Right renal pelvis (tissue), 4 donors: ENCODE data around the gene RGPD8. TPM values are rescaled to one million over a fixed set of nuclear protein-coding genes. Genes with fewer than 3 reads are reported as not detected.
"Not testable (repeated sequence)": the region's sequence is repeated elsewhere in the genome, so short reads cannot be mapped to it uniquely, and the experiment has no call there.

Experiments
- DNase-seq, 4 donors: peaks; one replicate each; pipeline ENCODE4 v3.0.0-alpha.2; 2013; ENCODE audit warnings: low read depth in 4 of 4, low spot score in 3 of 4, missing footprints in 1 of 4
- polyA plus RNA-seq, 4 donors: library from polyadenylated mRNA; unstranded; fragments of 120-200 nt; gene quantifications; one replicate each; pipeline ENCODE4 v1.2.1, GENCODE V29; 2013; ENCODE audit not compliant: insufficient read length in 4 of 4

RGPD8 gene
- polyA plus RNA-seq: 1 to 10 TPM; 2.4 to 3.9 (median 3.1) TPM

DNA sequence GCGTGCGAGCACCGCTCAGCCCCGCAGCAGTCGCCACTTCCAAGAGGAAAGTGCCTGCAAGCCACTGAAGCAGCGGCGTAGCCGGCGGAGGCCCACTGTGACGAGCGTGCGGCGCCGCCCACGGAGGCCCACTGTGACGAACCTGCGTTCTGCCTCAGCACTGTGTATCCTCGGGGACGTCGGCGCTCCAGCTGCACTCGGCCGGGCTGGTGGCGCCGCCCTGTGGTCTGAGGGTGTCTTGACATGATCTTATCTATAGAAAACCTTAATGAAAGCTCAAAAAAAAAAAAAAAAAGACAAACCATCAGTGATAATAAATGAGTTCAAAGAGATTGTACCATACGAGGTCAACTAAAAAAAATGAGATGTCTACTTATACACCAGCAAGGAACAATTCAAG is at the start of gene RGPD8:
Gene RGPD8 (minus strand): TSS at position 166 of the 400 bp plus-strand sequence. CDS start 192 bp downstream, outside the sequence.
- peak; percentile 69 to 84 (median 76) for DNase-seq

DNA sequence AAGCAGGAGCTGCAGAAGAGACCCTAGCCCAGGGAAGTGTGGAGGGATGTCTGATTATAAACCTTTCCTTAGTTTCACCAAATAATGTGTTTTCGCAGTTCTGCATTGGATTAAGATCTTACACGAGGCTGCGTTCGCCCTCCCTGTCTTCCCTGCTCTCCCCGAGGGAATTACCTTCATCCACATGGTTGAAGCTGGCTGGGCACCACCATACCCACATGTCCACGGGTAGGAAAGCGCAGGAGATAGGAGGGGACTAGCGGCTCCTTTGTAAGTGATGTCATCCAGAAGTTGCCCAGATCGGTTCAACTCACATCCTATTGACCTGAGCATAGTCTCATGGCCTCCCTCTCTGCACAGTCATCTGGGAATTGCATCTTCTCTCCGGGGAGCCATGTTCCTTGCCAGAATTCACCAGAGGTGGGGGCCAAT is 49.6 kb upstream of the RGPD8 start:
- DNase-seq: peak in 2 of 4 donors; percentile 12 to 16

DNA sequence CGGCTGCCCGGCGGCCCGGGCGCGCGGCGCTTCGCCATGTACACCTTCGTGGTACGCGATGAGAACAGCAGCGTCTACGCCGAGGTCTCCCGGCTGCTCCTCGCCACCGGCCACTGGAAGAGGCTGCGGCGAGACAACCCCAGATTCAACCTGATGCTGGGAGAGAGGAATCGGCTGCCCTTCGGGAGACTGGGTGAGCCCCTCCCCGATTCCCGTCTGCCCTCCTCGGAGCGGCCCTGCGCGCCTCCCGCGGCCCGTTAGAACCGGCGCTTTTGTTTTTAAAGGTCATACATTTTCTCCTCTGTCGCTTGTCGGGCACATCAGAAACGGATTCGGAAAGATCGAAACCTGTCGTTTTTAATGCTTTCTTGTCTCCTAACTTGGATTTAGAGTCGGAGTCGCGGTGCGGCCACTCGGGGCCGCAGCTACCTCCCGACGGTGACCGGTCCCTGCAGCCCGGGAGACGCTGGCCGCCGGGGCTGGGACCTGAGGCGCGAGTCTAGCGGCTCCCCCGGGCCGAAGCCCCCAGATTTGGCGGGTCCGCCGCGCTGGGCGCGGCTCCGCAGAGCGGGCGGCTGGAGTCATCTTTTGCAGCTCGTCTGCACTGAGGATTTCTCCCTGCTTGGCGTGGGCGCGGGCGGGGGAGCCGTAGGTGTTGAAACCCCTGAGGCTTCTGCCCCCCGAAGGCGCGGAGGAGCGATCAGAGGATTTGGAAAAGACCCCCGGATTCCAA is 49.0 kb upstream of the RGPD8 start:
- DNase-seq: peak in 2 of 4 donors; percentile 20 to 32

DNA sequence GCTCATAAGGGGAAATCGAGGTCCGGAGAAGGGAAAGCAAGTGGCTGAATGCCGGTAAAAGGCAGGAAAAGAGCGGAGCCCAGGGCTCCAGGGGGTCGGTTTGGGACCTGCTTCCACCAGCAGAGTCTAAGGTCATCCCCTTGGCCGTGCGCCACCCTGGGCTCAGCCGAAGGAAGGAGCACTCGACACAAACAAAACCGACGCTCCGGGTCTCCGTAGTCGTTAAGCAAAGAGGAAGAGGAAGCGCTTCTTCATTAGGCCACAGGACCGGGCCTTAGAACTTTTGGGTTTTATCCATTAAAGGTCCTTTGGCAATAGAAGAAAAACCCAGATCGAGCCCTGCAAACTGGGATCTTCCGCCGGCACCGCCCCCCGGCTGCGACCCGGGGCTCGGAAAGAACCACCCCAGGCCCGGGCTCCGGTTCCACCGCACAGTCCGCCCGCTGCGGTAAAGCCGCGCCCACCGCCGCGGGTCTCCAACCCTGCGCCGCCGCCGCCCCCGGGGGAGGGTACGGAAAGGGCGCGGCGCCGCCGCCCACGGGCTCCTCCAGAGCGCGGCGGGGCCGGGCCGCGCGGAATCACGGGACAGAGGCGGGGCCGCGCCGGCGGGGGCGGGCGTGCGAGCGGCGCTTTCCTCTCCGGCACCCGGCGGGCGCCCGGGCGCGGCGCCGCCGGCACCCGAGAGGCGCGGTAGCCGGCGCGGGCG is 48.2 kb upstream of the RGPD8 start, which contains the start of gene TTL:
Gene TTL (plus strand): TSS at position 629 of the 706 bp plus-strand sequence. CDS start 189 bp downstream, outside the sequence.
- peak in 2 of 4 donors; percentile 60 to 71 for DNase-seq

DNA sequence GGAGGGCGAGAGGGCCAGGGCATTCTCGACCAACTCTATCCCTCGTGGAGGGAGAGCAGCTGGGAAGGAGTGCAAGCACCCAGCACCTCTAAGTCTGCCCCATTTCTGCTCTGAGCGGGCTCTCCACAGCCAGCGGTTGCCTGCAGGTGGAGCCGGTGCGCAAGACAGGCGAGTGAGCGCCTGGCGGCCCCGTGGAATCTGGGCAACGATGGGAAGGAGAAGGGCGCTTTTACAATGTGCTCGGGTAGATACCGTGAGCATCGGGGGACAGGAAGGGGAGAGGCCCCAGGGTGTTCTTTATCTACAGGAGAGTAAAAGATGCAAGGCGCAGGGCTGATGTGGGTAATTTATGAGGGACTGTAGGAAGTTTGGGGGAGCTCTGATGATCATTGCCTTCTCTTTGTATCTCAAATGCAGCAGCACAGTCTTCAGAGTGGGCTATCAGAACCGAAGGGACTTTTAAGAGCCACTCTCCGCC is 47.6 kb upstream of the RGPD8 start:
- DNase-seq: peak in 2 of 4 donors; percentile 62 to 70

DNA sequence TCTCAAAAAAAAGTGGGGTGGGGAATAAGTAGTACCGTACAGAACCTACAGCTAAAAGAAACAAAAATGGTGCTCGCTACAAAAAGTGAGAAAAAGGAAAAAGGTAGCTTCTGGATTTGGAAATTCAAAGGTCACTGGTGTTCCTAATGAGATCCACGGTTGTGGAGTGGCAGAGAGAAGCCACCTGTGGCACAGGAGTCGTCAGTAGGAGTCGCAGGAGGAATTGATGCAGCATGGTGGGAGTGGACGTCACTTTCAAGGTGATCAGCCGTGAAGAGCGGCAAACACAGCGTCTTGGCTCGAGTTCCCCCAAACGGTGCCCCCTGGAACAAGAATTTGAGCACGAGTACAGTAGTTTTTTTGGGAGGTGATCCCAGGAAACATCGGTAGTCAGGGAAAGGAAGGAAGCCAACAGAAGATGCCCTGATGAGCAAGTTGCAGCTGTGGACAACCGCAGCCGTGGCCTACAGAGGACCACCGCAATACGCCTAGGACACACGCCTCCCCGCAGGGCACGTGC is 47.1 kb upstream of the RGPD8 start:
- no peak for DNase-seq

DNA sequence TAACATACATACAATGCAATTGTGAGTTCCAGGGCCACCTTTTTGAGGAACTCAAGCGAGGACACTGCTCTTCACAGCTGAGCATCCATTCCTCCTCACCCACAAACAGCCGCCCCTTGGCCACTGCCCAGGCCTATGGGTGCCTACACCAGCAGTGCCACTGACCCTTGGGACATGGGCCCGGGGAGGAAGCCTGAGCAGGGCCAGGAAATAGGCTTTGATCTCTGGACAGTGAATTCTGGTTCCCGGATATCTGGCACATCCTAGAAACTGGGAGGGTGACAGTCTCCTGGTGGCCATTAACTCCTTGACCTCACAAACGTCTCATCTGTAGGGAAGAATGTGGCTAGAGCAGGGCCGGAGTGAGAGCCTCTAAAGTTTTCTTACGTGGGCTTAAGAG is 43.0 kb upstream of the RGPD8 start:
- no peak for DNase-seq

DNA sequence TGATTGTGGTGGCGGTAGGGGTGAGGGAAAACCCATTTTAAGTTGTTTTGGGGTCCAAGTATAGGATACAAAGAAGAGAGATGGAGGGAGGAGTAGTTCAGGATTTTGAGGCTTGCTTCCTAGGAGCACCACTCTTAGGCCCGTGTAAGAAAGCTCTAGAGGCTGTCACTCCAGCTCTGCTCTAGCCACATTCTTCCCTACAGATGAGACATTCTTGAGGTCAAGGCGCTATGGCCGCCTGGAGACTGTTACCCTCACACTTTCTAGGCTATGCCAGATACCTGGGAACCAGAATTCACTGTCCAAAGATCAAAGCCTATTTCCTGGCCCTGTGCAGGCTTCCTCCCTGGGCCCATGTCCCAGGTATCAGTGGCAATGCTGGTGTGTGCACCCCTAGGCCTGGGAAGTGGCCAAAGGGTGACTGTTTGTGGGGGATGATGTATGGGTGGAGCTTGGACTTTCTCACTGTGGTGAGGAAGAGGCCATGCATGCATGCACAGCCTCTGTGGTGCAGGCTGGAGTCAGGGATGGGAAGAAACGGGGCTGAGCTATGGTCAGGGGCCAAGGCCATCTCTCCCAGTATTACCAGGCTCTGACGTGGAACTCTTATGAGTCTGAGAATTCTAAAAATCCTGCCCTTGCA is 41.5 kb upstream of the RGPD8 start:
- no peak for DNase-seq

DNA sequence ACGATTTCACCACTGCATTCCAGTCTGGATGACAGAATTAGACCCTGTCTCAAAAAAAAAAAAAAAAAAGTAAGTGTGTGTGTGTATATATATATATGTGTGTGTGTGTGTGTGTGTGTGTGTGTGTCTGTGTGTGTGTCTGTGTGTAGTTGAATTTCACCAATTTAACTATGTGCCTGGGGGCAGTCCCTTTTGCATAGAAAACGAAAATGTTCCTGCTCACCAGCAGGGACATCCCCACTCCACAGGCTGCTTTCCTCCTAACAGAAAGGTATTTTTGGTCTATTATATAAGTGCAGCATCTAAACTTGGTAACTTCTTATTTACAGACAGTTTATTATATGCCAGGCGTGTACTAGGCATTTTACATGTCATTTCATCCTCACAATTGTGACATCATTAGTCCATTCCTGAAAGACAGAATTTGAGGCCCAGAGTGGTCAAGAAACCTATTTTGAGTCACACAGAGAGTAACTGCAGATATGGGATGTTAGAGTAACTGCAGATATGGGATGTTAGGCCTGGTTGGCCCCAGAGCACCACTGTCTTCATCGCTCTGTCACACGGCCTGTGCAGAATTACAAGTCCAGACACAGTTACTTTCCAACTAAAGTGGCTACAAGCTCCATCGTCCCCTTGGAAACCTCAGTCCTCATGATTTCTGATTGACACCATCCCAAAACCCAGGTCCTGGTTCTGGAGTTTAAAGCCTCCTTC is 39.3 kb upstream of the RGPD8 start:
- no peak for DNase-seq

DNA sequence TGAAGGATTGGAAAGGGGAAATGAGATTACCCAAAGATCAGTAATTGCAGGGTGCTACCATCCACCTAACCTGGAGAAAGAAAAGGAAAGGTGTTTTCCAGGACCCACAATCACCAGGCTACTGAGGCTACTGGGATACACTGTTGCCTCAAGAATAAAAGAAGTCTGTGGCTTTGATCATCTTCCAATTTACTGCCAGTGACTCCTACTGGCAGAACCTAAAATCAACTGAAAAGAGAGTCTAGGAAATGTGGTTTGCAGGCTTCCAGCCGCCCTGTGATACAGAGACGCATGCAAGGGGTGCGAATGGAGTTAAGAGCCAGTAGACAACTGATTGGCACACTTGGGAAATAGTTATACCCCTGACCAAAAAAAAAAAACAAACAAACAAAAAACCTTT is 31.9 kb upstream of the RGPD8 start:
- no peak for DNase-seq

DNA sequence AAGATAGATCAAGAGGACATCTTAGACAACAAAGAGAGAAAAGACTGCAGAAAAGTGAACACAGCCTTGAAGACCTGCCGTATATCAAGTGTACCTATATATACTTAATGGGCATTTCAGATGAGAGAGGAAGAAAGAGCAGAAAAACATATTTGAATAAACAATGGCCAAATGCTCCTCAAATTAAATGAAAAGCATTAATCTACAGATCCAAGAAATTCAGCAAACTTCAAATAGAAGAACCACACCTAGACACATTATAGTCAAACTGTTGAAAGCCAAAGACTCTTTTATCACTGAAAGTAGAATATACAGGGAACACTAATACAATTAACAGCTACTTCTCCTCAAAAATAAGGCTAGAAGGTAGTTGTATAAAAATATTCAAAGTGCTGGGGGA is 29.8 kb upstream of the RGPD8 start:
- DNase-seq: no peak

DNA sequence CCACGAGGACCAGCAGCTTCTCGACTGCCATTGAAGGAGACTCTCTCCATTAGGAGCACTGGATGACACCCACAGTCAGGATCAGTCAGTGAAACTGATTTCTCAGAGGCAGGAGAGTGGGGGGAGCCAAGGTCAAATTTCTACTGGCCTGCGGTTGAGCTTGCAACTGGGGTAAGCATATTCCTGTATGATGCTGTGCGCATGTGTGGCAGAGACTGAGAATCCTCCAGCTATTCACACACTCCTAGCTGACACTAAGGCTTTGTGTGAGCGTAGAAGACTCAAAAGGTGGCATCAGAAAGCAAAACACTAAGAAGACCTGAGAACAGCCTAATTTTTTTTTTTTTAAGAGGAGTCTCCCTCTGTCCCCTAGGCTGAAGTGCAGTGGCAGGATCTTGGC is 28.7 kb upstream of the RGPD8 start:
- DNase-seq: no peak

DNA sequence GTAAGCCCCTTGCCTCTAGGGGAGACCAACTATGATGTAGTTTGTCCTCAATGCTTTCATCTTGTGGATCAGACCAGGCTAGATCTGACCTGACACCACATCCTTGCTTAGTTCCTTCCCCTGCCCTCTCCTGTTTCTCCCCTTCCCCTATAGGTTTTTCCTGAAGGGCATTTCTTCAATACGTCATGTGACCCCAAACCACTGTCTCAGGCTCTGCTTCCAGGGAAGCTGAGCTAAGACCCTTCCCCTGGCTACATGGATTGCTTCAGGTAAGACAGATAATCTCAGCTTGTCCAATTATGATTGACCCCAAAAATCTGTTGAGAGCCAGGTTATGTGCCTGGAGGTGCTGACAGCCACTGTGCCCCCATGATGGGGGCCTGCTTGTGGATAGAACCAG is 25.9 kb upstream of the RGPD8 start:
- no peak for DNase-seq

DNA sequence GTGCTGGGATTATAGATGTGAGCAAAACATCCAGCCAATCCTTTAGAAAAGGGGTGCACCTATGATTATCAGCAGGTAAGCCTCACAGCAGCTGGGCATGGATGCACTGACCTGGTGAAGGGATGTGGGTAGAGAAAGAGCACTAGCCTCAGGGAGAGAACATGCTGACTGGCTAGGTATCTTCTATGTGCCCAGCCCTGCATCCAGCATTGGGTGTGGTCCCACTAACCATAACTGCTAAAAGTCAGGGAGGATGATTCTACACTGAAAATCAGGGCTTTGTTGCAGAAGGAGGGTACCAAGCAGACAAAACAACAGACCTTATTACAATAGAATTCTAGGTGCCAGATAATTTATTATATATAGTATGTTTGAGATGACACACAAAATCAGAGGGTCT is 21.1 kb upstream of the RGPD8 start:
- DNase-seq: no peak

DNA sequence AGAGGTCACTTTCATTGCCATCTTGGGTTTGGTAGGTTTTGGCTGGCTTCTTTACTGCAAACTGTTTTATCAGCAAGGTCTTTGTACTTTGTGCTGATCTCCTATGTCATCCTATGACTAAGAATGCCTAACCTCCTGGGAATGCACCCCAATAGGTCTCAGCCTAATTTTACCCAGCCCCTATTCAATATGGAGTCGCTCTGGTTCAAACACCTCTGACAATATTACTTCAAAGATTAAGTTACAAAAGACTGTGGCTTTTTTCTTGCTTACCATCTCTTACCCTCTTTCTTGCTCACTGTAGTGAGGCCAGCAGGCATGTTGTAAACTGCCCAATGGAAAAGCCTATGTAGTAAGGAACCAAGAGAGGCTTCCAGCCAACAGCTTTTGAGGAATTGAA is 17.9 kb upstream of the RGPD8 start:
- DNase-seq: no peak

DNA sequence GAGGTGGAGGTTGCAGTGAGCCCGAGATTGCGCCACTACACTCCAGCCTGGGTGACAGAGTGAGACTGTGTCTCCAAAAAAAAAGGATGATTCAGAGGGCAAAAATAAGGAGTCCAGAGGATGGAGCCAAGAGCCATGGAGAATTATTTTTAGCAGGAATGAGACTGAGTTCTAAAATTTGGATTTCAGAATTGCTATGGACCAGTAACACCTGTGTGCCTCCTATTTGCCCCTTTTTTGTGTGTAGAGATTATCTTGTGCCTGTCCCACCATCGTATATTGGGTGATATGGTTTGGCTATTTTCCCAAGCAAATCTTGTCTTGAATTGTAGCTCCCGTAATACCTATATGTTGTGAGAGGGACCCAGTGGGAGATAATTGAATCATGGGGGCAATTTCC is 16.4 kb upstream of the RGPD8 start:
- no peak for DNase-seq

DNA sequence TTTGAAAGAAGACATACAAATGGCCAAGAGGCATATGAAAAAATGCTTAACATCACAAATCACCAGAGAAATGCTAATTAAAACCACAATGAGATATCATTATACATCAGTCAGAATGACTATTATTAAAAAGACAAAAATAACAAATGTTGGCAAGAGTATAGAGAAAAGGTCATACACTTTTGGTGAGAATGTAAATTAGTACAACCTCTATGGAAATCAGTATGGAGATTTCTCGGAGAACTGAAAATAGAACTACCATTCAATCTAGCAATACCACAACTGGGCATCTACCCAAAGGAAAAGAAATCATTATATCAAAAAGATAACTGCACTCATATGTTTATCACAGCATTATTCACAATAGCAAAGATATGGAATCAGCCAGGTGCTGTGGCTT is 10.8 kb upstream of the RGPD8 start:
- DNase-seq: not testable (repeated sequence)

DNA sequence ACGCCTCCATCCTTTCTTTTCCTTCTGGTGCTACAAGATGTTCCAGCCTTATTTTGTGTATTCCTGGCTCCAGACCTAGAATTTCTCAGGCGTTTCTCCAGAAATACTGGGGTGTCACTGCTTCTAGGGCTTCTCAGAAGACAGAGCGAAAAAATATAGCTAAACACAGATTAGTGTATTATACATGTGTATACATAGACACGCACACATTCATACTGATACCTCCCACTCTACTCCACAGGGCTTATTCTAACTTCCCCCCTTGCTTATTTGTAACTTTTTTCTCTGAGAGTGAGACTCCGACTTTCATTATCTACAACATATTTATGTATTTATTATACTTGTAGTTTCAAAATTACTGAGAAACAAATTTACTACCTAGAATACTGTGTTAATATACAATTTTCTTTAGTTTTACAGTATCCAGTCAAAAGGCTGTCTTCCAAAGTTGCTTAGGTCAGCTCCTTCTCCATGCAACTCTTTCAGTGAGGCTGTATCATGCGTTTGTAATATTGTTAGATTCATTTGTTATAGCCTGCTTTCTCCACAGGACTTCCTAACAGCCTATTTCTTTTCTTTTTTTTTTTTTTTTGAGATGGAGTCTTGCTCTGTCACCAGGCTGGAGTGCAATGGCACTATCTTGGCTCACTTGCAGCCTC is 5.3 kb upstream of the RGPD8 start:
- DNase-seq: not testable (repeated sequence)

DNA sequence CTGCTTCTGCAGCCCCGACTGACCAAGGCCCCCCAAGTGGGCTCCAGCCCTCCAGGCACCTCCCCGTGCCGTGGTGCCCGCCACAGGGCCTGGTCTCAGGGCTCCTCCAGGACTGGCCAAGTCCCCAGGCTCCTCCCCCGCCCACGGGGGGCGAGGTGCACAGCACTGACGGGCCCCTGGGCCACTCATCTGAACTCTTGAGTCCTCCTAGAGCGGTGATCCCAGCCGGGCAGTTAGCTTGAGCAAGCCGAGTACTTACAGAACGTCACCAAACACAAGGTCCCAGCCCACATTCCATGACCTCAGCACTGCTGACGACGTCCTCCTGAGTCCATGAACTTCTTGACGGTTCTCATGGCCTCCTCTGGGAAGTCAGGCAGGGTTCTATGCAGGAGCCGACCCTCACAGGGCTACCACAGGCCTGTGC is 4.0 kb upstream of the RGPD8 start:
- DNase-seq: not testable (repeated sequence)

DNA sequence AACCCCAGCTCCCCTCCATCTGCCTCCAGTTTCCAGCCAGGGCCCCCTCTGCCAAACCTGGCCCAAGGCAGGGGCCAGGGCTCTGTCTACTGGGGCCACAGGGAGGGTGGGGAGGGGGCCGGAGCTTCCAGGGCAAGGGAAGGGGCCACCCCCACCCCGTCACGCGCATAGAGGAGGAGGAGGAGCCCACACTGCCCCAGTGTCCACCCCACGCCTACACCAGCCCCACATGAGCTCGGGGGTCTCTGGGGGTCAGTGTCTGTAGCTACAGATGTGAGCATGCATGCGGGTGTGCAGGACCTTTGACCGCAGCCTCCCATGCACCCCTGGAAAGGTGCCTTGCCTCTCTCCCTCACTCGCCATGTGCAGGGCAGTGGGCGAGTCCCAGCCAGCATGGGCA is 3.5 kb upstream of the RGPD8 start:
- DNase-seq: not testable (repeated sequence)
